ENCODE measurements around the gene CCL18.
"Not testable (repeated sequence)": the region's sequence is repeated elsewhere in the genome, so short reads cannot be mapped to it uniquely, and the experiment has no call there.

The CCL18 gene

DNA sequence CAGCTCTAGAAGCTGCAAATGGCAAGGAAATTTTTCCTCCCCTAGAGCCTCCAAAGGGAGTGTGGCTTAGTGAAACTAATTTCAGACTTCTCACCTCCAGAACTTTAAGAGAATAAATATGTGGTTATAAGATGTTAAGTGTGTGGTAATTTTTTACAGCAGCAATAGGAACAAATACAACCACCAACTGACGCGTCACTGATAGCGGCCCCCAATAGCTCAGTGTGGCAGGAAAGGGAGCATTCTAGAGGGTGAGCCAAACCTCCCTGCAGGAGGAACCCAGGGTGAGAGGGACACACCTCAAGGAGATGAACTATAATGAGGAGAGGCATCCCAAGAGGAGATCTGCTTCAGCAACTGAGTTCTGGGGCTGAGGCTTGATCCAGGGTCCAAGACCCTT is 43.6 kb downstream of the CCL18 start:
- TF ChIP-seq, protein P1, sequence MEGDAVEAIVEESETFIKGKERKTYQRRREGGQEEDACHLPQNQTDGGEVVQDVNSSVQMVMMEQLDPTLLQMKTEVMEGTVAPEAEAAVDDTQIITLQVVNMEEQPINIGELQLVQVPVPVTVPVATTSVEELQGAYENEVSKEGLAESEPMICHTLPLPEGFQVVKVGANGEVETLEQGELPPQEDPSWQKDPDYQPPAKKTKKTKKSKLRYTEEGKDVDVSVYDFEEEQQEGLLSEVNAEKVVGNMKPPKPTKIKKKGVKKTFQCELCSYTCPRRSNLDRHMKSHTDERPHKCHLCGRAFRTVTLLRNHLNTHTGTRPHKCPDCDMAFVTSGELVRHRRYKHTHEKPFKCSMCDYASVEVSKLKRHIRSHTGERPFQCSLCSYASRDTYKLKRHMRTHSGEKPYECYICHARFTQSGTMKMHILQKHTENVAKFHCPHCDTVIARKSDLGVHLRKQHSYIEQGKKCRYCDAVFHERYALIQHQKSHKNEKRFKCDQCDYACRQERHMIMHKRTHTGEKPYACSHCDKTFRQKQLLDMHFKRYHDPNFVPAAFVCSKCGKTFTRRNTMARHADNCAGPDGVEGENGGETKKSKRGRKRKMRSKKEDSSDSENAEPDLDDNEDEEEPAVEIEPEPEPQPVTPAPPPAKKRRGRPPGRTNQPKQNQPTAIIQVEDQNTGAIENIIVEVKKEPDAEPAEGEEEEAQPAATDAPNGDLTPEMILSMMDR (IDR thresholded peaks at IDR 0.05; ENCODE audit: low read depth, low read length), result no peak
- H3K4me3 ChIP-seq (ENCODE audit: low read depth, low read length), result no peak overlapping the region

DNA sequence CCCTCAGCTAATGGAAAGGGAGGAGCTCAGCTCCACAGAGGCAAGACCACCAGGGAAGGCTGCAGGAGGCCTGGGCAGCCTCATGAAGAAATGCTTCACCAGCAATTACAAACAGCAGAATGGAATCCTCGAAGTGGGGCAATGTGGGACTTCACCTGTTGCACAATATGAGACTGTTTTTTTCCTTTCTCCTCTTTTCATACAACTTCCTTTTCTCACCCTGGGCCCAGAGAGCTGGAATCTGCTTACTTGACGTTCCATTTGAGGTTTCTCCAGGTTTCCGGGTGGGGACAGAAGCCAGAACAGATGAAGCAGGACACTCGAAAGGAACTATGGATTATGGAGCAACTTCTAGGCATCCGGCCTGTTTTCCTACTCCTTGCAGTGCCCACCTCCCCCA is 44.2 kb downstream of the CCL18 start:
- H3K4me3 ChIP-seq (ENCODE audit: low read depth, low read length), result not testable (repeated sequence)

DNA sequence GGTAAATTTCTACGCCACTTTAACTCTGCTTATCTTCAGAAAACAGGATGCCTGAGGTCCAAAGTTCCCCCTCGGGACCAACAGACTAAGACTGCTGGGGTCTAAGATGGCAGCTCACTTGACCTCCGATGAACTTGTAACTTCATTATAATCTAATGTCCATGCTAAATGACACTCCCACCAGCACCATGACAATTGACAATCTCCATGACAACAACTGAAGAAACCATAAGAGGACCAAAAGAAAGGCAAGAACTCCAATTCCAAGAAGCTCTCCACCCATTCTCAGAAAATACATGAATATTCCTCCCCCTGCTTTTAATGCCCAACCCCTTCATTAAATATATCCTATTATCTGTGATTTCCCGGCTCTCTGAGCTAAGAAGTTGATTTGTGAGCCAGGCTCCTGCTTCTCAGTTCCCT is 47.0 kb downstream of the CCL18 start:
- TF ChIP-seq, protein P1 (IDR thresholded peaks at IDR 0.05; ENCODE audit: low read depth, low read length), result no peak
- H3K4me3 ChIP-seq (ENCODE audit: low read depth, low read length), result no peak overlapping the region

DNA sequence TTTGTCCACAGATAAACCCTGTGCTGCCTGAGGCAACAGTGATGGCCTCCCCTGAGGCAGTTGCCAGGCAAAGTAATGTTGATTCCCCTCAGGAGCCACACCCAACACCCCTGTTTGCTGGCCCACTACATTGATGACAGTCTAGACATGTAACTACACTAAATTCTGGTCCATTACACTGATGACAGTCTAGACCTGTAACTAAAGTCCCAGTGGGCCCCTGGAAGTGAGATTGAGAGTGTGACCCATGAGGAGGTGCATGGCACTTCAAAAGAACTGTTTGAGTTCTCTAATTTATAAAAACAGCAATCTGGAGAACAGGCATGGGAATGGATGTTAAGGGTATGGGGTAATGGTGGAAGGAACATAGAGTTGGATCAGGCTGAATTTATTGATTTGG is 48.5 kb downstream of the CCL18 start:
- no peak overlapping the region for H3K4me3 ChIP-seq (ENCODE audit: low read depth, low read length)
- TF ChIP-seq, protein P1 (IDR thresholded peaks at IDR 0.05; ENCODE audit: low read depth, low read length), result no peak

DNA sequence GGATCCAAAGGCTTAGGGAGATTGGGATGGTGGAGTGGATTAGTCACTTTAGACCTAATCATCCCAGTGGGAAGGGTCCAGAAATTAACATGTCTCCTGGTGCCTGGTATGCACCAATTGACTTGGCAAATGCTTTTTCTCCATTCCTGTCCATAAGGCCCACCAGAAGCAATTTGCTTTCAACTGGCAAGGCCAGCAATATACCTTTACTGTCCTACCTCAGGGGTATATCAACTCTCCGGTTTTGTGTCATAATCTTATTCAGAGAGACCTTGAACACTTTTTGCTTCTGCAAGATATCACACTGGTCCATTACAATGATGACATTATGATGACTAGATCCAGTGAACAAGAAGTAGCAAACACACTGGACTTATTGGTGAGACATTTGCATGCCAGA is 49.1 kb downstream of the CCL18 start:
- not testable (repeated sequence) for H3K4me3 ChIP-seq (ENCODE audit: low read depth, low read length)

DNA sequence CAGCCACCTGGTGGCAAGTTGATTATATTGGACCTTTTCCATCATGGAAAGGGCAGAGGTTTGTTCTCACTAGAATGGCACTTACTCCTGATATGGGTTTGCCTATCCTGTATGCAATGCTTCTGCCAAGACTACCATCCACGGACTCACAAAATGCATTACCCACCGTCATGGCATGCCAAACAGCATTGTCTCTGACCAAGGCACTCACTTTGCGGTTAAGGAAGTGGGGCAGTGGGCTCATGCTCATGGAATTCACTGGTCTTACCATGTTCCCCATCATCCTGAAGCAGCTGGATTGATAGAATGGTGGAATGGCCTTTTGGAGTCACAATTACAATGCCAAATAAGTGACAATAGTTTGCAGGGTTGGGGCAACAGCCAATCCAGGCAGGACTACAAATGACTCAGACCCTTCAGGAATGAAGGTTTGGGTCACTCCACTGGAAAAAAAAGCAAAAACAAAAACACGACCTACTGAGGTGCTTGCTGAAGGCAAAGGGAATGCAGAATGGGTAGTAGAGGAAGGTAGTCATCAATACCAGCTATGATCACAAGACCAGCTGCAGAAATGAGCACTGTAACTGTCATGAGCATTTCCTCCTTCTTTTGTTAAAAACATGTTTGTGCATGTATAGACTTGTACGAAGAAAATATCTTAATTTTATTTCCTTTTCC is 51.0 kb downstream of the CCL18 start:
- H3K4me3 ChIP-seq (ENCODE audit: low read depth, low read length), result not testable (repeated sequence)

DNA sequence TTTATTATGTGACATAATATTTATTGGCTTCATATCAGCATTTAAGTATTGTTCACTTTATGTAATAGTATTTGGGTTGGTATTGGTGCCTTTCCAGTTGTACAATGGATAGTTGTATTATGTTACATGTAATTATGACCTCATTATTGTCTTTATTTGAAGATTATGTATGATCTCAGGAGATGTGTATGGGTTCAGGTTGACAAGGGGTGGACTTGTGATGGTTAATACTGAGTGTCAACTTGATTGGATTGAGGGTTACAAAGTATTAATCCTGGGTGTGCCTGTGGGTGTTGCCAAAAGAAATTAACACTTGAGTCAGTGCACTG is 51.5 kb downstream of the CCL18 start:
- H3K4me3 ChIP-seq (ENCODE audit: low read depth, low read length), result not testable (repeated sequence)

DNA sequence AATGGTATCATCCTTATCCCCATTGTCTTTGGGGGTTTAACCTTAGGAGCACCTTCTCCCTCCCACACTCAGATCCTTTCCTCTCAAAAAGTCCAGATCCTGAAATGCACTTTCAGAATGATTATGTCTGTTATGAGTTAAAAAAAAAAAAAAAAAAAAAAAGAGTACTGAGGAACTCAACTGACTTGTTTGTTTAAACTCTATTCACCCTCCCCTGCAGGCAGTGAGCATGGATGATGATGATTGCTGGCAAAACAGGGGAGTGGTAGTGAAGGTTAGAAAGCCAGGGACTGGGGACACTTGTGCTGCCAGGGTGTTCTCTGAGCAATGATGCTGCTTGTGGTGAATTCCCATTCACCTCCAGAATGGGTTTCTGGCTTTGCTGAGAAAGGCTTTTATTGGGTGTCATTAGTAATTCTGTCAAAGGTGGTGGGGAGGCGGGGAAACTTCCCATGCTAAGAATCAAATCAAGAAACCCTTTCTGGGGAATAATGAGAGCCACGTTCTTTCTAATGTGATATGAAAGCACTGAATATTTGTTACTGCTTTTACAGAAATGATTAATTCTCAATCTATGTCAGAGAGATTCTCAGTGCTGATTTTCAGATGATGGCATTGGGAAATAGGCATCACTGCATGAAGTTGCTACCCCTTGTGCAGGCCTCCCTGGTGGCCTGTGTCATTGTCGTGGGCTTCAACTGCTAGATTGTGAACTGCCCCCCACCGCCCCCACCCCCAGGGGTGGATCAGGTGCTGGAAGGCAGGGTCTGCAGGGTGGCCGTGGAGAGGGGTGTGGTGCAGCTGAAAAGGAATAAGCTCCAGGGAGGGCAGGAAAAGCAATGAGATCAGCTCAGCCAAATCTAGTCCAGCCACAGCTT is 53.7 kb downstream of the CCL18 start:
- no peak overlapping the region for H3K4me3 ChIP-seq (ENCODE audit: low read depth, low read length)
- TF ChIP-seq, protein P1 (IDR thresholded peaks at IDR 0.05; ENCODE audit: low read depth, low read length), result no peak

DNA sequence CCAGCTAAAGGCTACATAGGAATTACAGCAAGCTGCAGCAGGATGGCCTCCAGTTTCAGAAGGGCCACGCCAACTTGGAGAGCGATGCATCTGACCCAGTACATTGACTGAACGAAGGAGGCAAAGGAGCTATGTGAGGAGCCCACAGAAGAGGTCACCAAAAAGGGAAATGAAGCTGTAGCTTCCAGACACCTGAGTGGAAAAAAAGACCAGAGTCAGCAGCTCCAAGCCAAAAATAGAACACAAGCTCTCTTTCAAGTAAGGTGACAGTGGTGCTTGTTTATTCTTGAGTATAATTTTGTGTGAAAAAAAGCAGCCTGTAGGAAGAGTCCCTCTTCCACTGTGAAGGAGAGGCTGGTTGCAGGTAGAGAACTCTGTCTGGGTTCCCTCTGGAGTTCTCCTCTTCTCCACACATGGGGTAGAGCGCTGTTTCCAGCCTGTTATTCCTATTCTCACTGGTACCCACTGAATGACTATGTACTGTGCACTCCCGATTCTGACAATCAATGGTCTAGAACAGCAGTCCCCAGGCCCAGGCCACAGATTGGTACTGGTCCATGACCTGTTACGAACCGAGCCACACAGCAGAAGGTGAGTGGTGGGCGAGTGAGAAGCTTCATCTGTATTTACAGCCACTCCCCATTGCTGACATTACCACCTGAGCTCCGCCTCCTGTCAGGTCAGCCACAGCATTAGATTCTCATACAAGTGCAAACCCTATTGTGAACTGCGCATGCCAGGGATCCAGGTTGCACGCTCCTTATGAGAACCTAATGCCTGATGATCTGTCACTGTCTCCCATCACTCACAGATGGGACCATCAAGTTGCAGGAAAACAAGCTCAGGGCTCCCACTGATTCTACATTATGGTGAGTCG is 54.6 kb downstream of the CCL18 start:
- TF ChIP-seq, protein P1 (IDR thresholded peaks at IDR 0.05; ENCODE audit: low read depth, low read length), result no peak
- H3K4me3 ChIP-seq (ENCODE audit: low read depth, low read length), result no peak overlapping the region
